ENCODE data around the gene NFYB. TPM values are rescaled to one million over a fixed set of nuclear protein-coding genes. Genes with fewer than 3 reads are reported as not detected.

NFYB gene
- total RNA-seq, 1 donor, result 25.7 TPM

- peaks cover 43% of the 10 kb centered on the region for H3K36me3 ChIP-seq (ENCODE audit: insufficient read depth, low read length)
- H3K27ac ChIP-seq (ENCODE audit: low read depth, low read length), result no peak overlapping the region
- peaks cover 2% of the 10 kb centered on the region for H4K20me1 ChIP-seq (ENCODE audit: insufficient read depth, low read length)
- H3K4me3 ChIP-seq (ENCODE audit: insufficient read depth, low read length), result no peak overlapping the region
- H3K9me3 ChIP-seq (ENCODE audit: low read depth, low read length), result no peaks in the 10 kb centered on the region
- no peaks in the 10 kb centered on the region for H3K27me3 ChIP-seq (ENCODE audit: insufficient read depth, low read length)
- H3K4me1 ChIP-seq (ENCODE audit: insufficient read depth, low read length), result no peaks in the 10 kb centered on the region
- no peak overlapping the region for H3K4me2 ChIP-seq (ENCODE audit: insufficient read depth, low read length)
- no peak for DNase-seq (ENCODE audit: insufficient read length, low spot score, missing footprints)
- peaks cover 32% of the 10 kb centered on the region for H3K79me2 ChIP-seq (ENCODE audit: insufficient read depth, low read length)
- TF ChIP-seq, protein P1, sequence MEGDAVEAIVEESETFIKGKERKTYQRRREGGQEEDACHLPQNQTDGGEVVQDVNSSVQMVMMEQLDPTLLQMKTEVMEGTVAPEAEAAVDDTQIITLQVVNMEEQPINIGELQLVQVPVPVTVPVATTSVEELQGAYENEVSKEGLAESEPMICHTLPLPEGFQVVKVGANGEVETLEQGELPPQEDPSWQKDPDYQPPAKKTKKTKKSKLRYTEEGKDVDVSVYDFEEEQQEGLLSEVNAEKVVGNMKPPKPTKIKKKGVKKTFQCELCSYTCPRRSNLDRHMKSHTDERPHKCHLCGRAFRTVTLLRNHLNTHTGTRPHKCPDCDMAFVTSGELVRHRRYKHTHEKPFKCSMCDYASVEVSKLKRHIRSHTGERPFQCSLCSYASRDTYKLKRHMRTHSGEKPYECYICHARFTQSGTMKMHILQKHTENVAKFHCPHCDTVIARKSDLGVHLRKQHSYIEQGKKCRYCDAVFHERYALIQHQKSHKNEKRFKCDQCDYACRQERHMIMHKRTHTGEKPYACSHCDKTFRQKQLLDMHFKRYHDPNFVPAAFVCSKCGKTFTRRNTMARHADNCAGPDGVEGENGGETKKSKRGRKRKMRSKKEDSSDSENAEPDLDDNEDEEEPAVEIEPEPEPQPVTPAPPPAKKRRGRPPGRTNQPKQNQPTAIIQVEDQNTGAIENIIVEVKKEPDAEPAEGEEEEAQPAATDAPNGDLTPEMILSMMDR (IDR thresholded peaks at IDR 0.05; ENCODE audit: extremely low read depth, low read depth, low read length), result no peak
- H2AFZ ChIP-seq (ENCODE audit: low read length), result no peak overlapping the region
Measured at GRCh38 chr12:104079024-104079423, 59.0 kb downstream of the NFYB start.

DNA sequence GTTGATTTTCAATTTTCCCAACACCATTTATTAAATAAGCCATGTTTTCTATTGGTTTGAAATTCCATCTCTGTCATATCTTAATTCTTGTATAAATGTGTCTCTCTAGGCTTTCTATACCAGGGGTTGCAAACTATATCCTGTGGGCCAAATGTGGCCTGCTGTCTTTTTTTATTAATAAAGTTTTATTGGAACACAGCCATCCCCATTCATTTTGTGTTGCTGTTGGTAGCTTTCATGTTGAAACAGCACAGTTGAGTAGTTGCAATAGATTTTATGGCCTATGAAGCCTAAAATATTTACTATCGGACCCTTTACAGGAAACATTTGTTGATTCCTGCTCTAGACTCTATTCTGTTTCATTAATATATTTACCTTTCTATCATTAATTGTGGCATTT, 64.3 kb downstream of the NFYB start:
- no peaks in the 10 kb centered on the region for H3K4me1 ChIP-seq (ENCODE audit: insufficient read depth, low read length)
- no peak overlapping the region for H3K27ac ChIP-seq (ENCODE audit: low read depth, low read length)
- H3K36me3 ChIP-seq (ENCODE audit: insufficient read depth, low read length), result peaks cover 36% of the 10 kb centered on the region
- DNase-seq (ENCODE audit: insufficient read length, low spot score, missing footprints), result no peak
- TF ChIP-seq, protein P1 (IDR thresholded peaks at IDR 0.05; ENCODE audit: extremely low read depth, low read depth, low read length), result no peak
- no peaks in the 10 kb centered on the region for H3K27me3 ChIP-seq (ENCODE audit: insufficient read depth, low read length)
- no peak overlapping the region for H3K4me2 ChIP-seq (ENCODE audit: insufficient read depth, low read length)
- no peak overlapping the region for H3K4me3 ChIP-seq (ENCODE audit: insufficient read depth, low read length)
- peaks cover 42% of the 10 kb centered on the region for H3K79me2 ChIP-seq (ENCODE audit: insufficient read depth, low read length)
- no peak overlapping the region for H2AFZ ChIP-seq (ENCODE audit: low read length)
- H3K9me3 ChIP-seq (ENCODE audit: low read depth, low read length), result no peaks in the 10 kb centered on the region
- no peaks in the 10 kb centered on the region for H4K20me1 ChIP-seq (ENCODE audit: insufficient read depth, low read length)

- Histone ChIP-seq H3K4me3 (ENCODE audit: insufficient read depth, low read length) (no peak overlapping the region), H3K79me2 (ENCODE audit: insufficient read depth, low read length) (peaks cover 52% of the 10 kb centered on the region), H3K9me3 (ENCODE audit: low read depth, low read length) (no peaks in the 10 kb centered on the region), H4K20me1 (ENCODE audit: insufficient read depth, low read length) (no peaks in the 10 kb centered on the region), H3K4me2 (ENCODE audit: insufficient read depth, low read length) (no peak overlapping the region), H3K27ac (ENCODE audit: low read depth, low read length) (no peak overlapping the region), H2AFZ (ENCODE audit: low read length) (no peak overlapping the region), H3K27me3 (ENCODE audit: insufficient read depth, low read length) (no peaks in the 10 kb centered on the region), H3K36me3 (ENCODE audit: insufficient read depth, low read length) (peaks cover 49% of the 10 kb centered on the region), H3K4me1 (ENCODE audit: insufficient read depth, low read length) (no peaks in the 10 kb centered on the region)
- DNase-seq (ENCODE audit: insufficient read length, low spot score, missing footprints), result no peak
- TF ChIP-seq, protein P1 (IDR thresholded peaks at IDR 0.05; ENCODE audit: extremely low read depth, low read depth, low read length), result no peak
Measured at GRCh38 chr12:104072099-104072498, 65.9 kb downstream of the NFYB start.

Small RNA genes lying within 50 kb of the gene (small RNA-seq; reads per million reads assigned to genes)
- not detected for gene RNA5SP370

Other genes with a start within 250 kb of the NFYB start
- gene HSP90B1, start 207.8 kb downstream of the NFYB start, total RNA-seq, result 430 and 436 TPM in 2 replicates
- 20.9 and 23.2 TPM in 2 replicates for gene TDG, start 172.3 kb downstream of the NFYB start, total RNA-seq
- gene GLT8D2, start 88.0 kb downstream of the NFYB start, total RNA-seq, result 52.5 and 62.2 TPM in 2 replicates
- gene HCFC2, start 73.7 kb downstream of the NFYB start, total RNA-seq, result 25.7 and 27.7 TPM in 2 replicates
- gene TXNRD1, start 77.6 kb upstream of the NFYB start, total RNA-seq, result 323 and 502 TPM in 2 replicates
- gene EID3, start 165.5 kb upstream of the NFYB start, total RNA-seq, result 14.4 and 19.2 TPM in 2 replicates

Measured in osteoblast (primary cell).